Panc1 (cell line): ENCODE results near the gene HGFAC. TPM values are rescaled to one million over a fixed set of nuclear protein-coding genes. Genes with fewer than 3 reads are reported as not detected.

Experiments
- ATAC-seq: fragments of 200-7000 bp; cut with Tn5 transposase; 2 replicates; pipeline ENCODE4 v1.9.1; 2020; ENCODE audit warnings: mild to moderate bottlenecking, moderate library complexity
- BruUV-seq: library from RNA; stranded (reverse); fragments of 400-500 nt; replicated peaks from 2 replicates; lab custom pipeline; 2021; lab: Mats Ljungman, UMichigan
- CTCF ChIA-PET: fragments of 300-600 bp; sonication (Branson Sonifier 250); formaldehyde crosslinking; loops from one replicate; lab custom pipeline; 2022; ENCODE audit warnings: antibody characterized with exemption; lab: Charles Lee
- POLR2A ChIA-PET: fragments of 300-600 bp; sonication (Branson Sonifier 250); formaldehyde crosslinking; loops from one replicate; lab custom pipeline; 2022; ENCODE audit warnings: antibody characterized with exemption; lab: Charles Lee
- DNase-seq: peaks from one replicate; pipeline ENCODE4 v3.0.0-alpha.2; 2010; ENCODE audit warnings: low read depth, low spot score
- H3K27ac ChIP-seq: 2 replicates; pipeline ENCODE4 v1.5.1; 2011; ENCODE audit warnings: mild to moderate bottlenecking, low read length, inconsistent platforms
- H3K27me3 ChIP-seq: fragments of 200-500 bp; sonication (Bioruptor generic); 2 replicates; pipeline ENCODE4 v1.6.0; 2014; ENCODE audit warnings: low read length, inconsistent platforms; ENCODE audit not compliant: control insufficient read depth, insufficient read depth
- H3K36me3 ChIP-seq: fragments of 200-500 bp; sonication (Bioruptor generic); 2 replicates; pipeline ENCODE4 v1.5.1; 2014; ENCODE audit warnings: inconsistent platforms, mild to moderate bottlenecking, low read length, moderate library complexity; ENCODE audit not compliant: control insufficient read depth, insufficient read depth
- H3K4me1 ChIP-seq: 2 replicates; pipeline ENCODE4 v1.5.1; 2011; ENCODE audit warnings: inconsistent platforms, mild to moderate bottlenecking, low read length, moderate library complexity; ENCODE audit not compliant: control insufficient read depth, insufficient read depth
- H3K4me3 ChIP-seq, 2 experiments: 2 replicates each; pipeline ENCODE4 v1.5.1; 2011 to 2012; ENCODE audit warnings: low read depth in 2 of 2, low read length in 2 of 2, mild to moderate bottlenecking in 2 of 2, inconsistent platforms in 1 of 2, moderate library complexity in 1 of 2
- H3K9me3 ChIP-seq: fragments of 200-500 bp; sonication (Bioruptor generic); 2 replicates; pipeline ENCODE4 v1.5.1; 2014; ENCODE audit warnings: low read depth, mild to moderate bottlenecking, inconsistent platforms, low read length, moderate library complexity; ENCODE audit not compliant: control insufficient read depth, insufficient read depth
- CTCF ChIP-seq: fragments of 450-650 bp; IDR thresholded peaks from 2 replicates; pipeline ENCODE4 v1.5.1; 2017; ENCODE audit warnings: mild to moderate bottlenecking
- POLR2AphosphoS5 ChIP-seq: IDR thresholded peaks from 2 replicates; pipeline ENCODE4 v1.6.1; 2012; ENCODE audit warnings: mild to moderate bottlenecking, low read depth, low read length, moderate library complexity
- REST ChIP-seq, 2 experiments: IDR thresholded peaks; 2 replicates each; pipeline ENCODE4 v1.6.1; 2011 to 2012; ENCODE audit warnings: low read depth in 2 of 2, control low read depth in 1 of 2, low read length in 1 of 2, mild to moderate bottlenecking in 1 of 2, moderate library complexity in 1 of 2; ENCODE audit not compliant: insufficient read depth in 1 of 2
- SIN3A ChIP-seq: IDR thresholded peaks from 2 replicates; pipeline ENCODE4 v1.6.1; 2012; ENCODE audit warnings: low read depth, mild to moderate bottlenecking, low read length, moderate library complexity, borderline replicate concordance; ENCODE audit not compliant: insufficient read depth
- TCF7L2 ChIP-seq: IDR thresholded peaks from 2 replicates; pipeline ENCODE4 v1.6.1; 2011; ENCODE audit warnings: mild to moderate bottlenecking, low read depth, low read length, inconsistent platforms
- in situ Hi-C: cut with HindIII; loops from 2 replicates; pipeline ENCODE4 v1.10.0; 2016; ENCODE audit warnings: low sequenced_read_pairs, low pct_unique_long_range_greater_than_20kb
- intact Hi-C: fragments of 100-400 bp; cut with micrococcal nuclease; formaldehyde crosslinking; loops from one replicate; pipeline ENCODE4 v1.10.0; 2022; ENCODE audit not compliant: unreplicated experiment
- total RNA-seq: library from RNA; stranded (reverse); gene quantifications from one replicate; pipeline ENCODE4 v1.2.1, GENCODE V29; 2021; ENCODE audit not compliant: unreplicated experiment

HGFAC gene
- total RNA-seq, 1 experiment from 2014 or later, result 0.59 TPM

GRCh38 chr4:3449047-3449573, 7.3 kb downstream of the HGFAC start:
- Histone ChIP-seq H3K4me1 (no peaks in the 10 kb centered on the region), H3K9me3 (no peaks in the 10 kb centered on the region), H3K36me3 (no peaks in the 10 kb centered on the region), H3K27me3 (no peaks in the 10 kb centered on the region), H3K27ac (no peak overlapping the region), H3K4me3 (no peak overlapping the region)
- DNase-seq (no peak), ATAC-seq (no peak)
- ChIA-PET CTCF (interaction anchor here (0.6 kb wide), 1 partner anchor 32 kb away, joined by 3 read pairs; no protein-coding TSS in a partner anchor), POLR2A (no interaction called here)
- BruUV-seq, result no TSS peak
- intact Hi-C loops, result no loop called here
- TF ChIP-seq REST (IDR thresholded peaks at IDR 0.05; ENCODE audit: insufficient read depth in 1 of 2, low read depth in 2 of 2, low read length in 1 of 2) (no peak), CTCF (no peak), SIN3A (no peak), POLR2AphosphoS5 (no peak)
- in situ Hi-C loops, result no loop called here

GRCh38 chr4:3449574-3450534, 8.1 kb downstream of the HGFAC start:
- intact Hi-C loops, result no loop called here
- DNase-seq (no peak), ATAC-seq (no peak)
- POLR2A ChIA-PET, result no interaction called here
- H3K9me3 ChIP-seq, result no peaks in the 10 kb centered on the region
- H3K27ac ChIP-seq, result no peak overlapping the region
- BruUV-seq, result no TSS peak
- in situ Hi-C loops, result no loop called here
- H3K36me3 ChIP-seq, result no peaks in the 10 kb centered on the region
- no peak for TF ChIP-seq POLR2AphosphoS5
- TF ChIP-seq SIN3A, result no peak
- no peak for TF ChIP-seq CTCF
- no peak for TF ChIP-seq TCF7L2
- TF ChIP-seq REST (IDR thresholded peaks at IDR 0.05; ENCODE audit: insufficient read depth in 1 of 2, low read depth in 2 of 2, low read length in 1 of 2), result no peak
- H3K4me3 ChIP-seq, result no peak overlapping the region
- no peaks in the 10 kb centered on the region for H3K4me1 ChIP-seq
- H3K27me3 ChIP-seq, result no peaks in the 10 kb centered on the region
- CTCF ChIA-PET, result no interaction called here
